Measurements from ENCODE around the gene LIMD2. TPM values are rescaled to one million over a fixed set of nuclear protein-coding genes. Genes with fewer than 3 reads are reported as not detected.

The LIMD2 gene
- total RNA-seq, 1 experiment from 2014 or later = 19.4 TPM

DNA sequence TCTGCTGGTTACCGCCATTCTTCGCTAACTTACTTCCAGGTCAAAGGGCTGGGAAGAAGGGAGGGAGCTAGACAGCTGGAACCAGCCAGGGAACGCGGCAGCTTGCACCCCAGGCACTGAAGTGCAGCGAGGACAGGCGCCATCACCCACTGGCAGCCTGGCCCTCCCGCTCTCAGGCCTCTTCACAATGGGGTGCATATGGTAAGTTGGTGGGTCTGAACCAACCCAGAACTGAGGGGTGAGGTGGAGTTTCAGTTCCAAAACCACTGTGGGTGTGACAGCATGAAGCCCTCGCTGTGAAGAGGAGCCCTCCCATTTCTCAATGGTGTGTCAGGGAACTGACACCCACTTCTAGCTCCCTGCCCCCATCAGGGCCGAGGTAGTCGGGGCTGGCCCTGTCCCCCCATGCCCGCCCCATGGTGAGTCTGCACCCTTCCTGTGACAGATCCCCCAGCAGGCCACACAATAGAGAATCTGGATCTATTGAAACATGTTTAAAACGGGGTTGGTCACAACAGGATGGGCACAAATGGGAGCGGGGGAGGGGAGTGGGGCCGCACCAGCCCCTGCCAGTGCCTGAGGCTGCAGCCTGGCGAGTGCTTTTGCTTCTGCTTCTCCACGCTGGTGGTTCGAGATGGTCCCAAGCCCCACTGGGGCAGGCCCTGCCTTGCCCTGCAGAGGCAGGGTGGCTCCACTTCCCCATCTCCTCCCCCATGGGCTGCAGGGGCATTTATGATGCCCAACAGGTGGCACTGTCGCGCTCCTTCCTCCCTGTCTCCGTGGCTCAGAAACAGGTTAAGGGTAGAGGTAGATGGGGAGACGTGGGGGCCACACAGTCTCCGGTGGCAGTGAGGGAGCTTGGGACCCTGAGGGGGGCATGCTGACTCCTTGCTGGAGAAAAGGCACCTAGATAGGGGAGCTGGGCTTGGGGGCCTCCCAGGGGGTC lies 2.3 kb downstream of the LIMD2 start:
- DNase-seq (peak; percentile 74), ATAC-seq (peak; percentile 11)
- no peaks in the 10 kb centered on the region for H3K27me3 ChIP-seq (ENCODE audit: low read length)
- no peaks in the 10 kb centered on the region for H3K79me2 ChIP-seq (ENCODE audit: low read length)
- CTCF ChIA-PET = interaction anchor here (0.5 kb wide), 1 partner anchor 144 kb away, joined by 3 read pairs; no protein-coding TSS in a partner anchor
- H3K27ac ChIP-seq (ENCODE audit: low read length) = no peak overlapping the region
- no peaks in the 10 kb centered on the region for H3F3A ChIP-seq (ENCODE audit: low read length, unreplicated experiment)
- H3K9me3 ChIP-seq (ENCODE audit: low read length) = no peaks in the 10 kb centered on the region
- no peak overlapping the region for H2AFZ ChIP-seq (ENCODE audit: low read length)
- H3K9ac ChIP-seq (ENCODE audit: low read length) = no peak overlapping the region
- H3K9me2 ChIP-seq (replicated peaks; ENCODE audit: low read length) = no peaks in the 10 kb centered on the region
- BruUV-seq (replicated peaks) = TSS peak; percentile 16
- H3K4me3 ChIP-seq (ENCODE audit: low read length) = no peak overlapping the region
- no peak for TF ChIP-seq EZH2phosphoT487 (IDR thresholded peaks at IDR 0.05; ENCODE audit: borderline replicate concordance, low read length)
- TF ChIP-seq, protein P1, sequence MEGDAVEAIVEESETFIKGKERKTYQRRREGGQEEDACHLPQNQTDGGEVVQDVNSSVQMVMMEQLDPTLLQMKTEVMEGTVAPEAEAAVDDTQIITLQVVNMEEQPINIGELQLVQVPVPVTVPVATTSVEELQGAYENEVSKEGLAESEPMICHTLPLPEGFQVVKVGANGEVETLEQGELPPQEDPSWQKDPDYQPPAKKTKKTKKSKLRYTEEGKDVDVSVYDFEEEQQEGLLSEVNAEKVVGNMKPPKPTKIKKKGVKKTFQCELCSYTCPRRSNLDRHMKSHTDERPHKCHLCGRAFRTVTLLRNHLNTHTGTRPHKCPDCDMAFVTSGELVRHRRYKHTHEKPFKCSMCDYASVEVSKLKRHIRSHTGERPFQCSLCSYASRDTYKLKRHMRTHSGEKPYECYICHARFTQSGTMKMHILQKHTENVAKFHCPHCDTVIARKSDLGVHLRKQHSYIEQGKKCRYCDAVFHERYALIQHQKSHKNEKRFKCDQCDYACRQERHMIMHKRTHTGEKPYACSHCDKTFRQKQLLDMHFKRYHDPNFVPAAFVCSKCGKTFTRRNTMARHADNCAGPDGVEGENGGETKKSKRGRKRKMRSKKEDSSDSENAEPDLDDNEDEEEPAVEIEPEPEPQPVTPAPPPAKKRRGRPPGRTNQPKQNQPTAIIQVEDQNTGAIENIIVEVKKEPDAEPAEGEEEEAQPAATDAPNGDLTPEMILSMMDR (conservative IDR thresholded peaks at IDR 0.05; ENCODE audit: low read depth, low read length) = peak; percentile 89
- no peaks in the 10 kb centered on the region for H4K20me1 ChIP-seq (ENCODE audit: low read length)
- POLR2A ChIA-PET (ENCODE audit: unreplicated experiment) = no interaction called here
- intact Hi-C loops (cut with micrococcal nuclease) = loop anchor here (2.0 to 10.0 kb wide), 4 partner anchors 43 to 273 kb away; partner anchors contain the start of genes FTSJ3, MAP3K3, PSMC5 and STRADA
- H3K36me3 ChIP-seq (ENCODE audit: low read depth, low read length) = no peaks in the 10 kb centered on the region
- peaks cover 7% of the 10 kb centered on the region; the same call in 1 of the 2 replicates for H3K4me1 ChIP-seq (ENCODE audit: insufficient read depth, low read length)
- H3K4me2 ChIP-seq (ENCODE audit: low read length) = no peak overlapping the region

DNA sequence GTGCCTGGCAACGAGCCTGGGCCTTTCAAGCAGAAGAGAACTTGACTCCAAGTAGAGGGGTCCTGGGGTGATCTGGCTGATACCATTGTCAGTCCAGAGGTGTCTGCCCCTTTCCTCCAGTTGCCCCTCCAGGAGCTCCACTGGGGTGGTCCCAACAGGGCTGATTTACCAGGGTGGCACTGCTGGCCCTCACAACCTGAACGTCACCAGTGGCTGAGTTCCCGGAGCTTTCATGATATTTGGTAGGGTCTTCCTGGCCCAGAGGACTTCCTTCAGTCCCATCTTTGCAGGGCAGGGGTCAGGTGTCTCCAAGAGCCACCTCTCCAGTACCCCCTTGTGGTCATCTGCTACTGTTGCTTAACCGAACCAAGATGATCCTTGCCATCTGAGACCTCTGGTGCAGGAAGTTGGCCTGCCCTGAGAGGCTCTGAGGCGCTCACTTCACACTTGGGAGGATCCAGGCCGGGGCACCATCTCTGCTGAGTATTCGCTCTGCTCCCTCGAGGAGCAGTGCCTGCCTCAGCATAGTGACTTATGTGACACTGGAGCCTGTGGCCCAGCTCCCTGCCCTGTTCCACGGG lies 3.5 kb downstream of the LIMD2 start:
- no peak for TF ChIP-seq EZH2phosphoT487 (IDR thresholded peaks at IDR 0.05; ENCODE audit: borderline replicate concordance, low read length)
- TF ChIP-seq, protein P1 (conservative IDR thresholded peaks at IDR 0.05; ENCODE audit: low read depth, low read length) = peak; percentile 60
- Histone ChIP-seq H3K27ac (ENCODE audit: low read length) (no peak overlapping the region), H3K4me1 (ENCODE audit: insufficient read depth, low read length) (peaks cover 7% of the 10 kb centered on the region; the same call in 1 of the 2 replicates), H3K9me2 (replicated peaks; ENCODE audit: low read length) (no peaks in the 10 kb centered on the region), H3K4me2 (ENCODE audit: low read length) (no peak overlapping the region), H2AFZ (ENCODE audit: low read length) (no peak overlapping the region), H3K27me3 (ENCODE audit: low read length) (no peaks in the 10 kb centered on the region), H3K9me3 (ENCODE audit: low read length) (no peaks in the 10 kb centered on the region), H3F3A (ENCODE audit: low read length, unreplicated experiment) (no peaks in the 10 kb centered on the region), H3K79me2 (ENCODE audit: low read length) (no peaks in the 10 kb centered on the region), H3K4me3 (ENCODE audit: low read length) (no peak overlapping the region), H3K36me3 (ENCODE audit: low read depth, low read length) (peaks cover 5% of the 10 kb centered on the region; the same call in 1 of the 2 replicates), H4K20me1 (ENCODE audit: low read length) (no peaks in the 10 kb centered on the region), H3K9ac (ENCODE audit: low read length) (no peak overlapping the region)
- DNase-seq (peak; percentile 55), ATAC-seq (peak; percentile 9)
- no TSS peak for BruUV-seq (replicated peaks)
- ChIA-PET POLR2A (ENCODE audit: unreplicated experiment) (no interaction called here), CTCF (no interaction called here)
- intact Hi-C loops (cut with micrococcal nuclease) = loop anchor here (5.0 to 10.0 kb wide), 3 partner anchors 74 to 272 kb away; partner anchors contain the start of genes FTSJ3, MAP3K3 and PSMC5

All from PC-3 (cell line).